ENCODE measurements around the gene HVCN1. TPM values are rescaled to one million over a fixed set of nuclear protein-coding genes. Genes with fewer than 3 reads are reported as not detected.

The HVCN1 gene
- total RNA-seq, 1 experiment from 2014 or later: 3.4 TPM

DNA sequence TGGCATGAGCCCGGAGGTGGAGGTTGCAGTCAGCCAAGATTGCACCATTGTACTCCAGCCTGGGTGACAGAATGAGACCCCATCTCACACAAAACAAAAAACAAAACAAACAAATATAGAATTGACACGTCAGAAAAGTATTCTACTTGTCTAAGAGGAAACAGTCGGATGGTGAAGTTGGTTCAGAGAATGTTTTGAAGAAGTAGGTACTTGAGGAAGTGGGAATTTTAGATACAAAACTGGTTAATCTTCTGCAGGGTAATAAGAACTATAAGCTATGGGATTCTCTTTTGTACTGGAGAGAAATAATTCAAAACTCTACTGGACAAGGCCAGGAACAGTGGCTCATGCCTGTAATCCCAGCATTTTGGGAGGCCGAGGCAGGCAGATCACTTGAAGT lies 89.6 kb downstream of the HVCN1 start:
- TF ChIP-seq EZH2 (IDR thresholded peaks at IDR 0.05; ENCODE audit: low read depth): no peak
- TF ChIP-seq, protein P1, sequence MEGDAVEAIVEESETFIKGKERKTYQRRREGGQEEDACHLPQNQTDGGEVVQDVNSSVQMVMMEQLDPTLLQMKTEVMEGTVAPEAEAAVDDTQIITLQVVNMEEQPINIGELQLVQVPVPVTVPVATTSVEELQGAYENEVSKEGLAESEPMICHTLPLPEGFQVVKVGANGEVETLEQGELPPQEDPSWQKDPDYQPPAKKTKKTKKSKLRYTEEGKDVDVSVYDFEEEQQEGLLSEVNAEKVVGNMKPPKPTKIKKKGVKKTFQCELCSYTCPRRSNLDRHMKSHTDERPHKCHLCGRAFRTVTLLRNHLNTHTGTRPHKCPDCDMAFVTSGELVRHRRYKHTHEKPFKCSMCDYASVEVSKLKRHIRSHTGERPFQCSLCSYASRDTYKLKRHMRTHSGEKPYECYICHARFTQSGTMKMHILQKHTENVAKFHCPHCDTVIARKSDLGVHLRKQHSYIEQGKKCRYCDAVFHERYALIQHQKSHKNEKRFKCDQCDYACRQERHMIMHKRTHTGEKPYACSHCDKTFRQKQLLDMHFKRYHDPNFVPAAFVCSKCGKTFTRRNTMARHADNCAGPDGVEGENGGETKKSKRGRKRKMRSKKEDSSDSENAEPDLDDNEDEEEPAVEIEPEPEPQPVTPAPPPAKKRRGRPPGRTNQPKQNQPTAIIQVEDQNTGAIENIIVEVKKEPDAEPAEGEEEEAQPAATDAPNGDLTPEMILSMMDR (conservative IDR thresholded peaks at IDR 0.05): no peak
- no peaks in the 10 kb centered on the region for H4K20me1 ChIP-seq (ENCODE audit: insufficient read depth)
- H3F3A ChIP-seq (ENCODE audit: insufficient read depth, low read depth): no peaks in the 10 kb centered on the region
- H2AFZ ChIP-seq: no peak overlapping the region
- no peak for DNase-seq
- no TSS peak for BruUV-seq (replicated peaks)
- no peaks in the 10 kb centered on the region for H3K27me3 ChIP-seq (ENCODE audit: insufficient read depth, low read depth)
- ChIA-PET POLR2A (ENCODE audit: unreplicated experiment) (no interaction called here), CTCF (interaction anchor here (0.6 to 1.4 kb wide), 3 partner anchors 15 to 315 kb away, joined by 4 to 16 read pairs (median 6); no protein-coding TSS in a partner anchor)
- H3K4me2 ChIP-seq: no peak overlapping the region
- H3K9me2 ChIP-seq (ENCODE audit: insufficient read depth): no peaks in the 10 kb centered on the region
- H3K79me2 ChIP-seq (ENCODE audit: low read depth): no peaks in the 10 kb centered on the region
- H3K4me1 ChIP-seq (replicated peaks; ENCODE audit: insufficient read depth): no peaks in the 10 kb centered on the region
- H3K36me3 ChIP-seq (ENCODE audit: low read depth): no peaks in the 10 kb centered on the region
- no peak overlapping the region for H3K27ac ChIP-seq
- intact Hi-C loops (cut with micrococcal nuclease; ENCODE audit: unreplicated experiment): no loop called here
- H3K9me3 ChIP-seq (ENCODE audit: insufficient read depth, low read depth): no peaks in the 10 kb centered on the region
- no peak overlapping the region for H3K4me3 ChIP-seq

Other genes starting within 250 kb of the HVCN1 start
- 167 and 229 TPM in 2 replicates for gene ARPC3, start 238.8 kb downstream of the HVCN1 start, total RNA-seq (2021)
- 28.5 and 35.1 TPM in 2 replicates for gene GPN3, start 220.9 kb downstream of the HVCN1 start, total RNA-seq (2021)
- 7.7 and 8.0 TPM in 2 replicates for gene FAM216A, start 220.3 kb downstream of the HVCN1 start, total RNA-seq (2021)
- gene VPS29, start 187.0 kb downstream of the HVCN1 start, total RNA-seq (2021): 78.3 and 114 TPM in 2 replicates
- gene RAD9B, start 186.8 kb downstream of the HVCN1 start, total RNA-seq (2021): 1.6 and 2.3 TPM in 2 replicates
- gene PPTC7, start 105.8 kb downstream of the HVCN1 start, total RNA-seq (2021): 16.0 and 18.3 TPM in 2 replicates
- gene TCTN1, start 75.0 kb downstream of the HVCN1 start, total RNA-seq (2021): 58.3 and 66.8 TPM in 2 replicates
- 149 and 170 TPM in 2 replicates for gene PPP1CC, start 53.8 kb upstream of the HVCN1 start, total RNA-seq (2021)
- not detected in 2 replicates for gene CCDC63, start 157.9 kb upstream of the HVCN1 start, total RNA-seq (2021)
- not detected in 2 replicates for gene MYL2, start 231.5 kb upstream of the HVCN1 start, total RNA-seq (2021)

All from PC-9 (cell line).